RWPE1 (cell line): Measurements from ENCODE around the gene COA5.
A peak's percentile ranks its signal among the peaks of the same experiment; 100 is the strongest.

Experiments
- CTCF ChIA-PET: fragments of 350-600 bp; sonication (Branson Sonifier 250); formaldehyde crosslinking; extraction: SDS; loops from one replicate; lab custom pipeline; 2021; lab: Yijun Ruan, JAX
- POLR2A ChIA-PET: fragments of 400-600 bp; formaldehyde crosslinking; extraction: SDS; loops from one replicate; lab custom pipeline; 2020; ENCODE audit warnings: antibody characterized with exemption; ENCODE audit not compliant: low non-redundant PET; lab: Yijun Ruan, JAX
- DNase-seq: peaks from one replicate; pipeline ENCODE4 v3.0.0; 2012; ENCODE audit warnings: low spot score
- H3K27ac ChIP-seq: fragments of 450-650 bp; 2 replicates; pipeline ENCODE4 v1.5.1; 2017
- TF ChIP-seq, protein P1 (sequence below): fragments of 450-650 bp; conservative IDR thresholded peaks from 2 replicates; pipeline ENCODE4 v1.5.1; 2017; ENCODE audit warnings: low read depth, mild to moderate bottlenecking

COA5 gene

GRCh38 chr2:98561018-98561417 lies 47.3 kb downstream of the COA5 start:
- H3K27ac ChIP-seq, result no peak overlapping the region
- no peak for DNase-seq
- CTCF ChIA-PET, result interaction anchor here (0.9 kb wide), 1 partner anchor 12 kb away, joined by 3 read pairs; no protein-coding TSS in a partner anchor
- TF ChIP-seq, protein P1, sequence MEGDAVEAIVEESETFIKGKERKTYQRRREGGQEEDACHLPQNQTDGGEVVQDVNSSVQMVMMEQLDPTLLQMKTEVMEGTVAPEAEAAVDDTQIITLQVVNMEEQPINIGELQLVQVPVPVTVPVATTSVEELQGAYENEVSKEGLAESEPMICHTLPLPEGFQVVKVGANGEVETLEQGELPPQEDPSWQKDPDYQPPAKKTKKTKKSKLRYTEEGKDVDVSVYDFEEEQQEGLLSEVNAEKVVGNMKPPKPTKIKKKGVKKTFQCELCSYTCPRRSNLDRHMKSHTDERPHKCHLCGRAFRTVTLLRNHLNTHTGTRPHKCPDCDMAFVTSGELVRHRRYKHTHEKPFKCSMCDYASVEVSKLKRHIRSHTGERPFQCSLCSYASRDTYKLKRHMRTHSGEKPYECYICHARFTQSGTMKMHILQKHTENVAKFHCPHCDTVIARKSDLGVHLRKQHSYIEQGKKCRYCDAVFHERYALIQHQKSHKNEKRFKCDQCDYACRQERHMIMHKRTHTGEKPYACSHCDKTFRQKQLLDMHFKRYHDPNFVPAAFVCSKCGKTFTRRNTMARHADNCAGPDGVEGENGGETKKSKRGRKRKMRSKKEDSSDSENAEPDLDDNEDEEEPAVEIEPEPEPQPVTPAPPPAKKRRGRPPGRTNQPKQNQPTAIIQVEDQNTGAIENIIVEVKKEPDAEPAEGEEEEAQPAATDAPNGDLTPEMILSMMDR, result no peak
- POLR2A ChIA-PET, result no interaction called here

DNA sequence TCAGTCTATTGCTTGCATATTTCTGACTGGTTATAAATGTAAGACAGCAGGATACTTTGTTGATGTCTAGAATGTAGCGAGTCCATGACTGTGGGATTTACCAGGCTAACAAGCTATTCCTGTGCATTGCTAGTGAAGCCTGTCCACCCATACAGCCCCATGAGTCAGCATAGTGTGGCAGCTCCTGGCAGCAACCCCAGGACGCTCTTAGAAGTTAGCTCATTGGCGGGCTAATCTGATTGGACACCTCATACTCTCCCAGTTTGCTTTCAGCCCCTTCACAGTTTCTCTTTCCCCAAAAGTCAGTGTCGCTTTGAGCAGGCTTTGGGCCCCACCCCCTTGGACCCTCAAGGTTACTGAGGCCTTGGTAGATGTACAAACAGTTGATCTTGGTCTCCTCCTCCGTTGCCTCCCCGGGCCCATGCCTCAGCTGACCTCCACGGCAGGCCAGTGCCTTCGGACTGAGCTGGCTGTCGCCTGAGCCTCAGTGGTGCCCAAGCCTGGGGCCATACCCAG lies 48.0 kb downstream of the COA5 start:
- ChIA-PET POLR2A (interaction anchor here (0.9 kb wide), 1 partner anchor 42 kb away, joined by 3 read pairs; no protein-coding TSS in a partner anchor), CTCF (interaction anchor here (0.8 kb wide), 1 partner anchor 147 kb away, joined by 3 read pairs; no protein-coding TSS in a partner anchor)
- TF ChIP-seq, protein P1, result no peak
- DNase-seq, result peak; percentile 78
- H3K27ac ChIP-seq, result no peak overlapping the region

DNA sequence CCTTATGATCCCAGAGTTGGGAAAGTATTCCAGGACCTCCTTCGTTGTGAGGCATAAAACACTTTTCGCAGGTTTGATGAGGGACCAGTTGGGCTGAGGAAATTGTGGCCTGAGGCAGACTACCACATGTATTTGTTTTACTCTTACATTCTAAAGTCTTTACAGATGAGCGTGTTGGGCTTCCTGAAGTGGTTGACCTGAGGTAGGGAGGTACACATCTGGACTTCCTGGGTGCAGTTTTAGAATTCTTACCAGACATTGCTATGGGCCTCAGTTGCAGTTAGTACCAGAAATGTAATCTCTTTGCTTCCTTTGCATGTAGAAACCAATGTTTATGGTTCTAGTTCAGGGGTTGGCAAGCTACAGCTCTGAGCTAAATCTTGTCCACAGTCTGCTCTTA lies 48.7 kb downstream of the COA5 start:
- no peak for DNase-seq
- CTCF ChIA-PET, result interaction anchor here (0.8 kb wide), 1 partner anchor 146 kb away, joined by 3 read pairs; no protein-coding TSS in a partner anchor
- TF ChIP-seq, protein P1, result no peak
- POLR2A ChIA-PET, result interaction anchor here (0.9 kb wide), 1 partner anchor 42 kb away, joined by 3 read pairs; no protein-coding TSS in a partner anchor
- H3K27ac ChIP-seq, result no peak overlapping the region

GRCh38 chr2:98558852-98559530 lies 49.3 kb downstream of the COA5 start:
- TF ChIP-seq, protein P1, result no peak
- no peak for DNase-seq
- POLR2A ChIA-PET, result interaction anchor here (0.9 kb wide), 1 partner anchor 43 kb away, joined by 3 read pairs; no protein-coding TSS in a partner anchor
- CTCF ChIA-PET, result no interaction called here
- no peak overlapping the region for H3K27ac ChIP-seq

DNA sequence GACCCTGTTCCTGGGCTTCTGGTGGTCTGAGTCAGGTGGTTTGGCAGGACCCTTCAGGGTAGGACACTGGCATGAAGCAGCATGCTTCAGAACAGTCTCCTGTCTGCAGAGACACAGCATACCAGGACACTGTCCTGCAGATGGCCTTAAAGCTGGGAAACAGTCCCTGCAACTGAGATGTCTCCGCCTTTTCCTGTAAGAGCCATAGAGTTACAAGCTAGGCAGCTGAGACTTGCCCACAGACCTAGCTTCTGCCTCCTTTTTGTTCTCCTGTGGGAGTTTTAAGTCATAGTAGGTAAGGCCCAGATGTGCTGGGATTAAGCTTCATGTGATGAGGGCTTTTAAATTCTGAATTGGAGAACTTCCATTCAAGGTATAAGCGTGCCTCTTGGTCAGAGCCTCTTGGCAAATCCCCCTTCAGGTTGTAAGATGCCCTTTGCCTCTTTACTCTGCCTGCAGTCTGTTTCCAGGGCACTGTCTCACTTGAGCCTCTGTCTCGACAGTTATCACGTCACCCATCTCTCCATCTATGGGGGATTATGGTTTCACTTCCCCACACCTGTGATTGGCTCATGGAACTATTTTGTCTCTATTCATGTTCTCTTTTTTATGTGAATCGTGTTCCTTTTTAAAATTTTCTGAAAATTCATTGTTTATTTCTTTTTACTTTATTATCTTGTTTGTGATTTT lies 51.8 kb downstream of the COA5 start:
- ChIA-PET POLR2A (no interaction called here), CTCF (interaction anchor here (0.6 to 1.1 kb wide), 3 partner anchors 12 to 249 kb away, joined by 3 to 4 read pairs (median 3); no protein-coding TSS in a partner anchor)
- TF ChIP-seq, protein P1, result no peak
- H3K27ac ChIP-seq, result no peak overlapping the region
- DNase-seq, result no peak

DNA sequence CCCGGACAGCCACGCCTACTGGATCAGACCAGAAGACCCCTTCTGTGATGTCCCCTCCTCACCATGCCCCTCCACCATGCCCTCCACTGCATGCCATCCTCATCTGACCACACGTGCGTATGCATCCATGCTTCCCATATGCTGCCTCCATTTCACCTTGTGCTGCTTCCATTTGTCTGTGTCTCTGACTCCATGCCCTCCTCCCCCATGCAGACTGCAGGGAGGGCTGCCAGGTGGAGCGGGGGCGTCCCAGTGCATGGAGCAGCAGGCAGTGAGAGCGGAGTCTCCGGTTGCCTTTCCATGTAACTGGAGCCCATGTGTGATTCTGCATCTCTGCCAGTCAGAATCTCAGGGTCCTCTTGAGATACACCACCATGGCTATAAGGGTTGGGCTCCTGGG lies 52.6 kb downstream of the COA5 start:
- ChIA-PET CTCF (interaction anchor here (1.1 kb wide), 1 partner anchor 13 kb away, joined by 4 read pairs; no protein-coding TSS in a partner anchor), POLR2A (no interaction called here)
- DNase-seq, result no peak
- TF ChIP-seq, protein P1, result no peak
- no peak overlapping the region for H3K27ac ChIP-seq
